ENCODE results near the gene OR14I1.

The OR14I1 gene

GRCh38 chr1:248702714-248703113 lies at the start of gene OR14I1:
Gene OR14I1, minus strand, starts transcription at chr1:248702766.
- no peak for DNase-seq (ENCODE audit: extremely low read depth in 1 of 2, low read depth in 1 of 2)

- DNase-seq (ENCODE audit: extremely low read depth in 1 of 2, low read depth in 1 of 2), result no peak
Measured at GRCh38 chr1:248751635-248752034, 49.1 kb upstream of the OR14I1 start.

DNA sequence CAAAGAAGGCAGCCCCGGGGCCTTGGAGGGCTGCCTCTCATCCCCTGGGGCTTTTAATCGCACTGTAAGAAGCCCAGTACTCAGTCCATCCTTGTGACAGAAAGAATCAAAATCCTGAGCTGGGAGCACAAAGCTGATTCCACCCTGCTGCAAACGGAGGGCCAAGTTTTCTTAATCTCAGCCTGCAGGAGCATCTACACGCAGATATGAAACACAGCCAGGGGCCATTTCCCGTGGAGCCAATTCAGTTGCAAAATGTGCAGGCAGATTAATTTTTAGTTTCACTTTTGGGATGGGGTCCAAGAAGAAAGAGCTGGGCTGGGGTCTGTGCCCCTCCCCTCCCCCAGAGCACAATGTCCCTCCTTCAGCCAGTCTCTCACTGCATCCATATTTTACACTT lies 48.6 kb upstream of the OR14I1 start:
- no peak for DNase-seq (ENCODE audit: extremely low read depth in 1 of 2, low read depth in 1 of 2)

GRCh38 chr1:248750496-248750895 lies 47.9 kb upstream of the OR14I1 start:
- DNase-seq (ENCODE audit: extremely low read depth in 1 of 2, low read depth in 1 of 2), result no peak

- no peak for DNase-seq (ENCODE audit: extremely low read depth in 1 of 2, low read depth in 1 of 2)
Measured at GRCh38 chr1:248748211-248748610, 45.6 kb upstream of the OR14I1 start.

DNA sequence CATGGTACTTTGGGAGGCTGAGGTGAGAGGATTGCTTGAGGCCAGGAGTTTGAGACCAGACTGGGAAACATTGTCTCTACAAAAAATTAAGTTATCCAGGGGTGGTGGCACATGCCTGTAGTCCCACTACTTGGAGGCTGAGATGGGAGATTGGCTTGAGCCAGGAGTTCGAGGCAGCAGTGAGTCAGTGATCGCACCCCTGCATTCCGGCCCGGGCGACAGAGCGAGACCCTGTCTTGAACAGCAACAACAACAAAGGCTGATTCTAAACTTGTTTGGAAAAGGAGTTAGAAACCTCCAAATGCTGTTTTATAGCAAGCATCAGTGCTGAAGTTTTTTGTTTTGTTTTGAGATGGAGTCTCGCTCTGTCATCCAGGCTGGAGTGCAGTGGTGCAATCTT lies 38.3 kb upstream of the OR14I1 start:
- DNase-seq (ENCODE audit: extremely low read depth in 1 of 2, low read depth in 1 of 2), result no peak

- DNase-seq (ENCODE audit: extremely low read depth in 1 of 2, low read depth in 1 of 2), result no peak
Measured at GRCh38 chr1:248739572-248740205, 37.1 kb upstream of the OR14I1 start.

- no peak for DNase-seq (ENCODE audit: extremely low read depth in 1 of 2, low read depth in 1 of 2)
Measured at GRCh38 chr1:248737457-248737856, 34.9 kb upstream of the OR14I1 start.

- DNase-seq (ENCODE audit: extremely low read depth in 1 of 2, low read depth in 1 of 2), result no peak
Measured at GRCh38 chr1:248736977-248737376, 34.4 kb upstream of the OR14I1 start.

DNA sequence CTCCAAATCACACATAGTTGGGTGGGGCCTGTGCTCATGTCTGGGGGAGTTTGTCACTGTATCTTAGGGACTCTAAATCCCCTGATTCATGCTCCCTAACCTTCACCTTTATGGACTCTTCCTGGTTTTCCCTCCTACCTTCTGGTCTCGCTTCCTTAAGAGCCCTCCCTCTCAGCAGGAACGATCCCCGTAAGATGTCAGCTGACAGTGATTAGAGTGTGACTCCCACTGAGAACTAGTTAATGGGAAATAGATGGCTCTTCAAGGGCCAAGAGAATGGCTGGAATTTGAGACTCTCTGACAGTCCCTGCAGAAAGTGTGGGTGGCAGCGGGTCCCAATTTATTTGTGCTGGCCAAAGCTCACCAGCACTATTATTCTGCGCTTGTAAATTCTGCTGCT lies 31.0 kb upstream of the OR14I1 start:
- DNase-seq (ENCODE audit: extremely low read depth in 1 of 2, low read depth in 1 of 2), result no peak

DNA sequence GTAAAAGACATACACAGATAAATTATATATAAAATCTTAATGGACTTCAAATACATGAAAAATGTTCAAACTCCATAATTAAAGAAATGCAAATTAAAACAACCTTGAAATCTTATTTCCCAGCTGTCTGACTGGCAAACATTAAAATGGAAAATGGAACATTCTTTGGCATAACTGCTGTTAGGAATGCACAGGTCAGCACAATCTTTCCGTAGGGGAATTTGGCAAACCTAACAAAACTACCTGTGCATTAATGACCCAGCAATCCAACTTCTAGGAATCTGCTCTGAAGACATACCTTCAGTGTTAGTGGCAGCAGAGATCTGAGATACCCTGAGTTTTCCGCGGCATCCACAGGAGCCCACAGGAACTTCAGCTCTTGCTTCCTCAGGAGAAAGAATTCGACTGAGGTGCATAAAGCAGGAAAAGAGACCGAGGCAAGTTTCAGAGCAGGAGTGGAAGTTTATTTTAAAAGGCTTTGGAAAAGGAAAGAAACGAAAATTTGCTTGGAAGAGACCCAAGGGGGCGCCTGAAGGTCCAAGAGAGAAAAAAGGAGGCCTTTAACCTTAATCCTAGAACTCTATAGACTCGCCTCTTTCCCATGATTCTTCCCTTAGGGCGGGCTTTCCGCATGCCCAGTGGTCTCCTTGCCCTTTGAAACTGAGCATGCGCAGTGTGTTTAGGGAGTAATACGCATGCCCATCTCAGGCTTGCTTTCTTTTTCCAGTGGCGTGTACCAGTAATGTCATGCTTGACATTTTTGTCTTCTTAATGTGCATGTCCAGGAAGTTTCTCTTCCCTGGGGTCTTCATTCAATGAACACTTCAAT lies 28.2 kb upstream of the OR14I1 start:
- DNase-seq (ENCODE audit: extremely low read depth in 1 of 2, low read depth in 1 of 2), result no peak

DNA sequence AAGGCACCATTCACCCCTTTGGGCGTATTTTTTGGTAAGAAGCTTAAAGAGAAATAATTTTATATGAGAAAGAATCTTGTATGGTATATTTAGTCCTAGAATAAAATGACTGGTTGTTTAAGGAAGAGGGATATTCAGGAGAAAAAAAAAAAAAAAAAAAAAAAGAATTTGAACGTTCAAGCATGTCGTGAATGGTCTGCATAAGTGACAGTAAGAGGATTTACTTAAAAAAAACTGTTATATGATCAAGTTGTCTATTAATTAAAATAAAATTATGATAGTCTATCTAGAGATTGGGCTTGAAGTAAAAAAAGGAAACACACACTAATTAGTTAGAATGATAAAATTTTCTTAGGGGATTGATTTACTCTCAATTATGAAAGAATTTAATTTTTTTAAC lies 11.7 kb upstream of the OR14I1 start:
- DNase-seq (ENCODE audit: extremely low read depth in 1 of 2, low read depth in 1 of 2), result no peak

GRCh38 chr1:248710305-248710900 lies 7.8 kb upstream of the OR14I1 start:
- no peak for DNase-seq (ENCODE audit: extremely low read depth in 1 of 2, low read depth in 1 of 2)

- no peak for DNase-seq (ENCODE audit: extremely low read depth in 1 of 2, low read depth in 1 of 2)
Measured at GRCh38 chr1:248704606-248705005, 2.0 kb upstream of the OR14I1 start.

GRCh38 chr1:248703674-248704073 lies 1.1 kb upstream of the OR14I1 start:
- DNase-seq (ENCODE audit: extremely low read depth in 1 of 2, low read depth in 1 of 2), result no peak

DNA sequence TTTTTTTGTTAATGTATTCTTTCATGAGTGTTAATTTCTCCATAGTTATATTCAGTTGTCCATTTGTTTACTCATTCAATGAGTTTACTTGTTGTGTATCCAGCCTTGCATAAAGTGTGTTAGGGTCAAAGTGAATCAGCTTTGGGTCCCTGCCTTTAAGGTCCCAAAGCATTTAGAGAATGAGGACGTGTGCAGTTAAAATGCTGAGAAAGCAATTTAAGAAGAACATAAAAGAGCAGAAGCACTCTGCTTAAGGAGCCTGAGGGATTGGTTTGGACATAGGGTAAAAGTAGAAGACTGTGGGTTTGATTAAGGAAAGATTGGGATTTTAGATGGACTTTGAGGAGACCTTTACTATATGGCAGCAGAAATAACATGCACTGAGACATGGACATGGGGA lies 3.5 kb downstream of the OR14I1 start:
- no peak for DNase-seq (ENCODE audit: extremely low read depth in 1 of 2, low read depth in 1 of 2)

DNA sequence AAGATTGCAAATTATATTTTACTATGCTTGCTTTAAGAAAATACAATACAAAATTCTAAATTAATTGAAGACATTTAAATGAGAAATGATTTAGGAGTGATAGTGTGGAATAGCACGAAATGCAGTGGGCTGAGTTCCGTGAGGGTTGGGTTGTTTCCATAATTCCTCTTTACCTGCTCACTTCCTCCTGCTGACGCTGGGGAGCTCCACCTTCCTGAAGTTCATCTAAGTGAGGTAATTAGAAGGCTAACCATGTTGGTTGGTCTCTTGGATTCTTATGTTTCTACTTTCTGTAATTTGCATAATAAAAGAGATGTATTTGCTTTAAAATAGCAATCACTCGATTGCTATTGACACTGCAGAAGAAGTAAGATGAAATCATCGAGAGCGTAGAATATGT lies 4.7 kb downstream of the OR14I1 start:
- DNase-seq (ENCODE audit: extremely low read depth in 1 of 2, low read depth in 1 of 2), result no peak

GRCh38 chr1:248696774-248697173 lies 5.8 kb downstream of the OR14I1 start:
- no peak for DNase-seq (ENCODE audit: extremely low read depth in 1 of 2, low read depth in 1 of 2)

GRCh38 chr1:248696261-248696660 lies 6.3 kb downstream of the OR14I1 start:
- no peak for DNase-seq (ENCODE audit: extremely low read depth in 1 of 2, low read depth in 1 of 2)

GRCh38 chr1:248695451-248696132 lies 7.0 kb downstream of the OR14I1 start:
- no peak for DNase-seq (ENCODE audit: extremely low read depth in 1 of 2, low read depth in 1 of 2)

- no peak for DNase-seq (ENCODE audit: extremely low read depth in 1 of 2, low read depth in 1 of 2)
Measured at GRCh38 chr1:248691567-248692155, 10.9 kb downstream of the OR14I1 start.
